KOPT-K1 (cell line): ENCODE measurements around the gene ZNF396.

ENCODE experiments used
- H3K27ac ChIP-seq: fragments of 200-600 bp; sonication (generic); 2 replicates; pipeline ENCODE4 v1.5.1; 2016; ENCODE audit warnings: antibody characterized with exemption, mild to moderate bottlenecking, low read depth, low read length; ENCODE audit not compliant: poor library complexity, severe bottlenecking
- H3K36me3 ChIP-seq: fragments of 200-600 bp; sonication (generic); 2 replicates; pipeline ENCODE4 v1.5.1; 2017; ENCODE audit warnings: antibody characterized with exemption, mild to moderate bottlenecking, low read length, moderate library complexity; ENCODE audit not compliant: insufficient read depth
- H3K9me3 ChIP-seq: fragments of 200-600 bp; sonication (generic); 2 replicates; pipeline ENCODE4 v1.5.1; 2017; ENCODE audit warnings: antibody characterized with exemption, low read length, mild to moderate bottlenecking; ENCODE audit not compliant: insufficient read depth, poor library complexity, severe bottlenecking

Gene ZNF396

DNA sequence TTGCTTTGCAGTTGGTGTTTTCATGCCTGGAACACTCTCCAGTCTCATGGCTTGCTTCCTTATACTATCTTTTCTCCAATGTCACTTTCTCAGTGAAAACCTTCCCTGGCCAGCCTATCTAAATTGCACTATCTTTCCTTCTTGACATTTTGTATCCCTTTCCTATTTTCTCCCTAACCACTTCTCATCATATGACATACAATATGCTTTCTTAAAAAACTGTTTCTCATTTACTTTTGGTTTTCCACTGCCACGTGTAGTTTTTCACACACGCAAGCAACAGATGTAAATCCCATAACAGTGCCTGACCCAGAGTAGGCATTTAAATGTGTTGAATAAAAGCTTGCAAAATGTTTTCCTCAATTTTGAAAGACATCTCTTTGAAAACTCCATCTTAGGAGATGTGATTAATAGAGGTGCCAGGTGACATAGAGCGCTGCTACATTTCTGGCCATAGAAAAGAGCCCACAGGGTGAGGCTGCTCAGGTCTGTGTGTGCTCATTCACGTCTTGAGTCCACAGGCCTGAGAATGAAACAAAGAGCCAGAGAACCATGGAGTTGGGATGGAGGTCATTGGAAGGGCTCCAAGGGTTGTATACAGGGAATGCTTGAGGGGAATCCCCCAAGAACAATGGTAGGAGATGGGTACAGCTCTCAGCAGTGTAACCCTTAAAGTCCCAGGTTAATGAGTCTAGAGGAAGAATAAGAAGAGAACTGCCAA is 45.6 kb downstream of the ZNF396 start:
- Histone ChIP-seq H3K9me3 (no peaks in the 10 kb centered on the region), H3K27ac (no peak overlapping the region), H3K36me3 (peaks cover 56% of the 10 kb centered on the region)

- peaks cover 29% of the 10 kb centered on the region for H3K36me3 ChIP-seq
- H3K27ac ChIP-seq, result no peak overlapping the region
- no peaks in the 10 kb centered on the region for H3K9me3 ChIP-seq
Observed at GRCh38 chr18:35328868-35329267, 48.3 kb downstream of the ZNF396 start.

DNA sequence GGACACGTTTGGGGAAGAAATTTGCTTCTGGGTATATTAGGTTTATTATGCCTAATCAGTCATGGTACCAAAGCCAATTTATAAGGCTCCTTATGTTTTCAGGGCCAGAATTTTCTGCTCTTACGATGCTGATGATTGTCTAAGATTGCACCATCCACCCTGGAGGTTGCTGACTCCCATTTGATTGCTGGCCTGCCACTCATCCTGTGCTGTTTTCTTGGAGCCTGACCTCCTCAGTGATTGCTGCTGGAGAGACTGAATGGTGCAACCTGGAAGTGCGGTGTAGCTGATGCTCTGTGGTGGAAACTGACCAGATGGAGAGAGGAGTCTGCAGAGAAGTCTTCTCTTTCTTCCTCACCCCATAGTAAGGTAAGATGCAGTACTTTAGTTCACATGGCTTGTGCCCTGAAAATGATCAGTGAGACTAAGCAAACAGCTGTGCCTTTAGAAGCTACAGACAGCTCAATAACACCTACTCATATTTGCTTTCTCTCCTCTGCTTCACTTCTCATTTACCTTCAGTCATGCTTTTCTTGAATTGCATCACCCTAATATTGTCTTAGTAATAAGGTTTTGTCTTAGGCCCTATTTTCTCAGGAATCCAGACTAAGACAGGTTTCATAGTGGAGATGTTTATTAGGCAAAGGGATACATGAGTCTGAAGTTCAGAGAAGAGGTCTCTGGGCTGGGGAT is 50.3 kb downstream of the ZNF396 start:
- Histone ChIP-seq H3K36me3 (peaks cover 9% of the 10 kb centered on the region; the same call in 1 of the 2 replicates), H3K27ac (no peak overlapping the region), H3K9me3 (no peaks in the 10 kb centered on the region)

DNA sequence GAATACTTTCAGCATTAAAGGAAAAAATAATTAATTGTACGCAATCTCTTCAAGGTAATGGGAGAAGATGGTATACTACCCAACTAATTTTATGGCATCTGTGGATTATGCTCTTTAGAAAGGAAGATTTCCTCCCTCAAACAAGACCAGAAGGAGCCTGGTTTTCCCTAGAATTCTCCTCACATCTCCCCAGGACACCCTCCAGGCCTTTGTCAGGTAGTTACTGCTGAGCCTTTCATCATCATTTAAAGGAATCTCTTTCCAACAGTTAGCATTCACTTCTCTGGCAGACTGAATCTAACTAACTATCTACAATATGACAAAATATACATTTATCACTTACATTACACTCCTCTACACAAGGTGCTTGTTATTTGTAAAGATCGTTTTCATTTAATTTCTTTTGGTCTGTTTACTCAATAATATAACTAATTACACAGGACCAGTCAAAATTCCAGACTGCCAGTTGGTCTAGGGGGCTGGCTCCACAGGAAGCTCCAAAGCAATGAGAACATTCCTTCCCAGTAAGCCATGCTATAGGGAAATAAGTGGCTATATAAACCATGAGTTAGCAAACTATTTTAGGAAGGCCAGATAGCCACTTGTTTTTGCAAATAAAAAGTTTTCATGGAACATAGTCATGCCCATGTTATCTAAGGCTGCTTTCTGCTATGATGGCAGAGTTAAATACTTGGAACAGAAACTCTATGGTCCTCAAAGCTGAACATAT is 52.0 kb downstream of the ZNF396 start:
- Histone ChIP-seq H3K36me3 (no peaks in the 10 kb centered on the region), H3K27ac (no peak overlapping the region), H3K9me3 (no peaks in the 10 kb centered on the region)

GRCh38 chr18:35322486-35323458 is 54.4 kb downstream of the ZNF396 start:
- H3K27ac ChIP-seq, result no peak overlapping the region
- H3K36me3 ChIP-seq, result no peaks in the 10 kb centered on the region
- H3K9me3 ChIP-seq, result no peaks in the 10 kb centered on the region
